RCC 7860 (cell line): ENCODE data around the gene GOLGA5.
"Not testable (repeated sequence)": the region's sequence is repeated elsewhere in the genome, so short reads cannot be mapped to it uniquely, and the experiment has no call there.

Source experiments
- DNase-seq: peaks from one replicate; pipeline ENCODE4 v3.0.0-alpha.2; 2015; ENCODE audit warnings: low spot score
- FAIRE-seq: peaks from 2 replicates; lab custom pipeline; 2012; peaks lifted over from hg19 to GRCh38; lab: Jason Lieb, UNC

GOLGA5 gene

GRCh38 chr14:92778868-92779565 is 15.1 kb upstream of the GOLGA5 start:
- not testable (repeated sequence) for FAIRE-seq
- DNase-seq, result peak; percentile 5

- peak; percentile 52 for FAIRE-seq
- DNase-seq, result peak; percentile 66
These were observed 13.5 kb upstream of the GOLGA5 start for GRCh38 chr14:92780444-92781232.

GRCh38 chr14:92781350-92781749 is 12.8 kb upstream of the GOLGA5 start:
- DNase-seq (no peak), FAIRE-seq (no peak)

- FAIRE-seq (peak; percentile 12), DNase-seq (peak; percentile 61)
These were observed 10.2 kb upstream of the GOLGA5 start for GRCh38 chr14:92783813-92784431.

GRCh38 chr14:92785667-92786426 is 8.3 kb upstream of the GOLGA5 start:
- FAIRE-seq (no peak), DNase-seq (peak; percentile 33)

- FAIRE-seq, result no peak
These were observed 7.7 kb upstream of the GOLGA5 start for GRCh38 chr14:92786427-92786756.

GRCh38 chr14:92787554-92787953 is 6.6 kb upstream of the GOLGA5 start:
- FAIRE-seq (no peak), DNase-seq (no peak)

More at GRCh38 chr14:92786427-92786756, 7.7 kb upstream of the GOLGA5 start:
- DNase-seq, result no peak

- FAIRE-seq, result no peak
- DNase-seq, result no peak
These were observed 4.5 kb upstream of the GOLGA5 start for GRCh38 chr14:92789457-92790089.

- FAIRE-seq, result no peak
These were observed 1.2 kb upstream of the GOLGA5 start for GRCh38 chr14:92792885-92793284.

GRCh38 chr14:92794547-92794941 is 439 bp downstream of the GOLGA5 start:
- DNase-seq (no peak), FAIRE-seq (no peak)

More at GRCh38 chr14:92792885-92793284, 1.2 kb upstream of the GOLGA5 start:
- no peak for DNase-seq

GRCh38 chr14:92794961-92795360 is 856 bp downstream of the GOLGA5 start:
- no peak for FAIRE-seq
- DNase-seq, result no peak

GRCh38 chr14:92797935-92798653 is 4.0 kb downstream of the GOLGA5 start:
- DNase-seq, result no peak
- FAIRE-seq, result no peak

GRCh38 chr14:92798811-92799210 is 4.7 kb downstream of the GOLGA5 start:
- no peak for FAIRE-seq
- no peak for DNase-seq

GRCh38 chr14:92800012-92800411 is 5.9 kb downstream of the GOLGA5 start:
- no peak for DNase-seq
- FAIRE-seq, result no peak

- FAIRE-seq, result no peak
- DNase-seq, result no peak
These were observed 6.4 kb downstream of the GOLGA5 start for GRCh38 chr14:92800525-92800924.

- DNase-seq, result no peak
- FAIRE-seq, result no peak
These were observed 7.8 kb downstream of the GOLGA5 start for GRCh38 chr14:92801917-92802316.

- DNase-seq (no peak), FAIRE-seq (no peak)
These were observed 8.6 kb downstream of the GOLGA5 start for GRCh38 chr14:92802678-92803077.

GRCh38 chr14:92813201-92813600 is 19.1 kb downstream of the GOLGA5 start:
- DNase-seq (no peak), FAIRE-seq (no peak)

- FAIRE-seq (no peak), DNase-seq (no peak)
These were observed 25.0 kb downstream of the GOLGA5 start for GRCh38 chr14:92819011-92819597.
